SK-N-SH treated with all-trans-retinoic acid at 6 μM for 48 hours (cell line): ENCODE results near the gene IFNW1.

Experiments used
- ATAC-seq: fragments of 200-7000 bp; cut with Tn5 transposase; 3 replicates; pipeline ENCODE4 v1.9.1; 2020; ENCODE audit warnings: mild to moderate bottlenecking, moderate library complexity
- BACH2 ChIP-seq: fragments of 250-450 bp; sonication (Bioruptor Pico); IDR thresholded peaks from 2 replicates; pipeline ENCODE4 v1.9.0; 2021; ENCODE audit warnings: mild to moderate bottlenecking, borderline replicate concordance
- CREB5 ChIP-seq: fragments of 250-450 bp; sonication (Bioruptor Pico); IDR thresholded peaks from 2 replicates; pipeline ENCODE4 v1.5.1; 2020; ENCODE audit warnings: low read depth, mild to moderate bottlenecking, moderate library complexity
- CSDC2 ChIP-seq: fragments of 250-450 bp; sonication (Bioruptor Pico); IDR thresholded peaks from 2 replicates; pipeline ENCODE4 v1.5.0; 2020; ENCODE audit warnings: mild to moderate bottlenecking, moderate library complexity
- CSRNP3 ChIP-seq: fragments of 250-450 bp; sonication (Bioruptor Pico); IDR thresholded peaks from 2 replicates; pipeline ENCODE4 v1.5.1; 2021; ENCODE audit warnings: mild to moderate bottlenecking, moderate library complexity
- ESRRG ChIP-seq: fragments of 250-450 bp; sonication (Bioruptor Pico); IDR thresholded peaks from 2 replicates; pipeline ENCODE4 v1.6.1; 2021; ENCODE audit warnings: mild to moderate bottlenecking
- GLIS3 ChIP-seq: fragments of 250-450 bp; sonication (Bioruptor Pico); IDR thresholded peaks from 2 replicates; pipeline ENCODE4 v1.5.0; 2020; ENCODE audit warnings: mild to moderate bottlenecking, moderate library complexity
- ISL1 ChIP-seq: fragments of 250-450 bp; sonication (Bioruptor Pico); IDR thresholded peaks from 2 replicates; pipeline ENCODE4 v2.1.2; 2022; ENCODE audit warnings: mild to moderate bottlenecking, moderate library complexity
- OSR1 ChIP-seq: fragments of 250-450 bp; sonication (Bioruptor Pico); IDR thresholded peaks from 2 replicates; pipeline ENCODE4 v1.8.0; 2022; ENCODE audit warnings: moderate library complexity, mild to moderate bottlenecking, inconsistent platforms
- POU6F1 ChIP-seq: fragments of 250-450 bp; sonication (Bioruptor Pico); IDR thresholded peaks from 2 replicates; pipeline ENCODE4 v1.8.0; 2021; ENCODE audit warnings: low read depth, mild to moderate bottlenecking, moderate library complexity, borderline replicate concordance
- RARB ChIP-seq: fragments of 250-450 bp; sonication (Bioruptor Pico); IDR thresholded peaks from 2 replicates; pipeline ENCODE4 v1.8.0; 2021; ENCODE audit warnings: mild to moderate bottlenecking, moderate library complexity
- SNAI2 ChIP-seq: fragments of 250-450 bp; sonication (Bioruptor Pico); IDR thresholded peaks from 2 replicates; pipeline ENCODE4 v1.5.0; 2020; ENCODE audit warnings: mild to moderate bottlenecking, moderate library complexity
- TCF4 ChIP-seq: fragments of 250-450 bp; sonication (Bioruptor Pico); IDR thresholded peaks from 2 replicates; pipeline ENCODE4 v1.8.0; 2021; ENCODE audit warnings: mild to moderate bottlenecking, moderate library complexity, borderline replicate concordance
- TOX ChIP-seq: fragments of 250-450 bp; sonication (Bioruptor Pico); IDR thresholded peaks from 2 replicates; pipeline ENCODE4 v1.8.0; 2021; ENCODE audit warnings: mild to moderate bottlenecking, moderate library complexity, borderline replicate concordance
- TSHZ2 ChIP-seq: fragments of 250-450 bp; sonication (Bioruptor Pico); IDR thresholded peaks from 2 replicates; pipeline ENCODE4 v1.5.0; 2020; ENCODE audit warnings: mild to moderate bottlenecking, moderate library complexity
- ZFP3 ChIP-seq: fragments of 250-450 bp; sonication (Bioruptor Pico); IDR thresholded peaks from 2 replicates; pipeline ENCODE4 v1.5.0; 2020; ENCODE audit warnings: mild to moderate bottlenecking, moderate library complexity
- ZFP30 ChIP-seq: fragments of 450-650 bp; formaldehyde crosslinking; IDR thresholded peaks from 2 replicates; pipeline ENCODE4 v1.5.0; 2022; ENCODE audit warnings: mild to moderate bottlenecking, moderate library complexity
- ZNF565 ChIP-seq: fragments of 450-650 bp; formaldehyde crosslinking; conservative IDR thresholded peaks from 2 replicates; pipeline ENCODE4 v1.5.0; 2020; ENCODE audit warnings: low read depth, mild to moderate bottlenecking, moderate library complexity
- ZNF70 ChIP-seq: fragments of 450-650 bp; formaldehyde crosslinking; IDR thresholded peaks from 2 replicates; pipeline ENCODE4 v1.5.0; 2020; ENCODE audit warnings: mild to moderate bottlenecking, moderate library complexity
- ZNF8 ChIP-seq: fragments of 450-650 bp; formaldehyde crosslinking; IDR thresholded peaks from 2 replicates; pipeline ENCODE4 v1.5.0; 2020; ENCODE audit warnings: mild to moderate bottlenecking, moderate library complexity

IFNW1 gene

GRCh38 chr9:21121595-21122251 lies 19.9 kb downstream of the IFNW1 start:
- no peak for TF ChIP-seq POU6F1
- TF ChIP-seq RARB (CRISPR knock-in tag): no peak
- TF ChIP-seq SNAI2 (CRISPR knock-in tag): no peak
- TF ChIP-seq CREB5 (CRISPR knock-in tag): no peak
- no peak for TF ChIP-seq BACH2
- TF ChIP-seq ZNF70: no peak
- TF ChIP-seq ZFP30 (CRISPR knock-in tag): no peak
- TF ChIP-seq CSDC2: no peak
- no peak for TF ChIP-seq ZNF8 (CRISPR knock-in tag)
- no peak for TF ChIP-seq ISL1 (CRISPR knock-in tag)
- no peak for TF ChIP-seq ZFP3
- no peak for TF ChIP-seq TCF4 (CRISPR knock-in tag)
- no peak for TF ChIP-seq GLIS3 (CRISPR knock-in tag)
- TF ChIP-seq, all 23 proteins: peak for 0
- ATAC-seq: no peak

- ATAC-seq: no peak
- TF ChIP-seq TSHZ2 (CRISPR knock-in tag): no peak
- TF ChIP-seq CREB5 (CRISPR knock-in tag): no peak
- TF ChIP-seq ZNF565 (CRISPR knock-in tag): no peak
- no peak for TF ChIP-seq OSR1 (CRISPR knock-in tag)
- no peak for TF ChIP-seq TOX (CRISPR knock-in tag)
- TF ChIP-seq ESRRG (CRISPR knock-in tag): no peak
- no peak for TF ChIP-seq TCF4 (CRISPR knock-in tag)
Measured at GRCh38 chr9:21121079-21121478, 20.6 kb downstream of the IFNW1 start.

GRCh38 chr9:21119093-21119770 lies 22.4 kb downstream of the IFNW1 start:
- no peak for ATAC-seq
- no peak for TF ChIP-seq ISL1 (CRISPR knock-in tag)
- TF ChIP-seq OSR1 (CRISPR knock-in tag): no peak
- no peak for TF ChIP-seq BACH2
- no peak for TF ChIP-seq TOX (CRISPR knock-in tag)
- no peak for TF ChIP-seq TSHZ2 (CRISPR knock-in tag)
- TF ChIP-seq POU6F1: no peak
- no peak for TF ChIP-seq ZNF8 (CRISPR knock-in tag)
- no peak for TF ChIP-seq ZFP30 (CRISPR knock-in tag)
- TF ChIP-seq RARB (CRISPR knock-in tag): no peak
- TF ChIP-seq CREB5 (CRISPR knock-in tag): no peak
- TF ChIP-seq ESRRG (CRISPR knock-in tag): no peak
- TF ChIP-seq ZNF70: no peak
- no peak for TF ChIP-seq CSRNP3 (CRISPR knock-in tag)
- no peak for TF ChIP-seq SNAI2 (CRISPR knock-in tag)
